Measurements from ENCODE around the gene EFHC1. TPM values are rescaled to one million over a fixed set of nuclear protein-coding genes. Genes with fewer than 3 reads are reported as not detected.

EFHC1 gene
- total RNA-seq, 2 experiments from 2014 or later, result 1.2 to 3.1 TPM

DNA sequence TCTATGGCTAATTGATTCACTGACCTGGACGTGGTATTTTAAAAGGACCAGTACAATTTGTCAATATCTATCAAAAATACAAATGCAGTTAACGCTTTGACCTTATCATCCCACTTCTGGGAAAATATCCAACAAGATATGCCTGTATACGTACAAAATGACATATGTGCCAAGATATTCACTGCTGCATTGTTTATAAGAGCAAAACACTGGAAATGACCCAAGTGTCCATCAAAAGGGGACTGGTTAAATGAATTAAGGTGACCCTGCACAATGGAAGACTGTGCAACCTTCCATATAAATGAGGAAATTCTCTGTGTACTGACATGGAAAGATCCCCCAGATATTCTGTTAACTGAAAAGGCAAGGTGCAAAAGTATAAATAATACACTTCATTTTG lies 142.8 kb downstream of the EFHC1 start:
- Mint-ChIP-seq H3K36me3 (ENCODE audit: low read depth) (no peaks in the 10 kb centered on the region), H3K4me3 (no peak overlapping the region), H3K9me3 (no peaks in the 10 kb centered on the region), H3K27me3 (ENCODE audit: low read depth) (no peaks in the 10 kb centered on the region), H3K4me1 (ENCODE audit: low read depth) (peaks cover 17% of the 10 kb centered on the region), H3K27ac (no peak overlapping the region)
- DNase-seq, result no peak
- CTCF ChIA-PET, result no interaction called here
- intact Hi-C loops (cut with micrococcal nuclease), result no loop called here

DNA sequence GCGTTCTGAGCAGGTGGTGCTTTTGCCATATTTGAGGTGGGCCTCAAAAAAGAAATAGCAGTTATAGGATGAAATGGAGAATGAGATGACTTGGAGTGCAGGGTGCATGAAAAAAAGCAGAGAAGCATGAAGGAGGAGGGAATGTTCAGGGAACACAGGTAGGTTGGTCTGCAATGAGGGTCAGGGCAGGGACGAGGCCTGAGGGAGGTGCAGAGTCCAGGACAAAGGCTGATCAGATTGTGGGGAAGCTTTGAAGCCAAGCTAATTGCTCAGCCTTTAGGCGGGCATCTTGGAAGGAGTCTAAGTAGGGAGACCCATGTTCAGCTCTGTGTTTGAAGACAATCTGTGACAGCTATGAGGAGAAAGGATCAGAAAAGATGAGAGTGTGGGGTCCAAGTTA lies 144.7 kb downstream of the EFHC1 start:
- H3K4me3 Mint-ChIP-seq, result no peak overlapping the region
- intact Hi-C loops (cut with micrococcal nuclease), result no loop called here
- no peaks in the 10 kb centered on the region for H3K27me3 Mint-ChIP-seq (ENCODE audit: low read depth)
- peaks cover 21% of the 10 kb centered on the region for H3K4me1 Mint-ChIP-seq (ENCODE audit: low read depth)
- DNase-seq, result no peak
- H3K27ac Mint-ChIP-seq, result no peak overlapping the region
- CTCF ChIA-PET, result no interaction called here
- no peaks in the 10 kb centered on the region for H3K9me3 Mint-ChIP-seq
- H3K36me3 Mint-ChIP-seq (ENCODE audit: low read depth), result no peaks in the 10 kb centered on the region

DNA sequence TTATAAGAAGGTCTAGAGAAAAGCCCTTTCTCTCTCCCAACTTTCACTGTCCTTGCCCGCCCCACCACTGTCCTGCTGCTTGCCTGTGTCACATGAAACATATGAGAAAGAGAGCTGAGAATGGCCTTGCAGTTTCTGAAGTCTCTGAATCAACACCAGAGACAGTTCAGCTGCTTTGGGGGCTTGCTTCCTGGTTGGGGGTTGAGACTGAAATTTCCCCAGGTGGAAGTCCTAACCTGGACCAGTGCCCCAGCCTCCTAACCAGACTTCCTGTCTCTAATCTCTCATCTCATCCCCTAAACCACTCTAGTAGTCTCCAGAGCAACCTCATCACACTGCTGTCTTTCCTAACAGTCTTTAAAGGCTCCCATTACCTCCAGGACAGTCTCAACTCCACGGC lies 146.1 kb downstream of the EFHC1 start:
- peaks cover 24% of the 10 kb centered on the region for H3K4me1 Mint-ChIP-seq (ENCODE audit: low read depth)
- no peak for DNase-seq
- no peak overlapping the region for H3K4me3 Mint-ChIP-seq
- intact Hi-C loops (cut with micrococcal nuclease), result no loop called here
- no peaks in the 10 kb centered on the region for H3K27me3 Mint-ChIP-seq (ENCODE audit: low read depth)
- H3K36me3 Mint-ChIP-seq (ENCODE audit: low read depth), result no peaks in the 10 kb centered on the region
- no peaks in the 10 kb centered on the region for H3K9me3 Mint-ChIP-seq
- H3K27ac Mint-ChIP-seq, result no peak overlapping the region
- CTCF ChIA-PET, result interaction anchor here (0.6 to 1.1 kb wide), 3 partner anchors 10 to 85 kb away, joined by 3 to 4 read pairs (median 4); no protein-coding TSS in a partner anchor

DNA sequence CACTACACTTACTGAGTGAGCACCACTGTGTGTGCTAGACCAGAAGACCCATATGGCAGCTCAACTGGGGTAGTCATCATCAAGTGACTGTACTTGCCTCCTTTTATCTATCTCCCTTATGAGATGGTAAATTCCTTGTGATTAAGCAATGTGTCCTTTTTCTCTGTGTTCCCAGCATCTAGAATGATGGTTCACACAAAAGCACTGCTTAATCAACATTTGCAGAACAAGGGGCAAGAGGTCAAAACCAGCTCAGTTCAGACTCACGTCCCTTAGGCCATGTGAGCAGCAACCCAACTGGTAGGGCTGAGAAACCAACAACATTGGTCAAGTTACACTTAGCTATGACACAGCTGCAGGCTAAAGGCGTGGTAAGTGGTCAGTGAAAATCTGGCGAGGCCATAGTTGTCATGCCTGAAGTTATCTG lies 146.7 kb downstream of the EFHC1 start:
- Mint-ChIP-seq H3K4me3 (no peak overlapping the region), H3K4me1 (ENCODE audit: low read depth) (peaks cover 25% of the 10 kb centered on the region), H3K36me3 (ENCODE audit: low read depth) (no peaks in the 10 kb centered on the region), H3K27ac (no peak overlapping the region), H3K9me3 (no peaks in the 10 kb centered on the region), H3K27me3 (ENCODE audit: low read depth) (no peaks in the 10 kb centered on the region)
- CTCF ChIA-PET, result interaction anchor here (0.6 to 1.1 kb wide), 3 partner anchors 9 to 84 kb away, joined by 3 to 4 read pairs (median 4); no protein-coding TSS in a partner anchor
- intact Hi-C loops (cut with micrococcal nuclease), result no loop called here
- no peak for DNase-seq

DNA sequence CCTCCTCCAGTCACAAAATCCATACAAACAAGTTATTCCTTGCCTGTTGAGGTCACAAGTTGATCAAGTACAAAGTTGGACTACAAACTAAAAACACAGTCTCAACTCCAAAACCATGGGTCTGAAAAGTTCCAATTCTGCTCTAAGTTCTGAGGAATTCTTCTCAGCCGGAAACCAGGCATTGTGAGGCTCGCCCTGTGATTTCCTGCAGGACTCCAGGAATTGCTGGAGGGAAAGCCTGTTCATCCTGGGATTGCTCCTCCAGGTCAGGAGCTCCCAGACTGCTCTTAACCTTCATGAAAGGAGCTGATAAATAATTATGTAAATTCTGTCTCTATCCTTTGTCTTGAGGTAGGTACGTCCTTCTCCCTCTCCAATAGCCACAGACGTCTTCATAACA lies 148.2 kb downstream of the EFHC1 start:
- no peak overlapping the region for H3K27ac Mint-ChIP-seq
- H3K4me3 Mint-ChIP-seq, result no peak overlapping the region
- CTCF ChIA-PET, result no interaction called here
- no peaks in the 10 kb centered on the region for H3K27me3 Mint-ChIP-seq (ENCODE audit: low read depth)
- no peaks in the 10 kb centered on the region for H3K9me3 Mint-ChIP-seq
- DNase-seq, result no peak
- peaks cover 35% of the 10 kb centered on the region for H3K4me1 Mint-ChIP-seq (ENCODE audit: low read depth)
- intact Hi-C loops (cut with micrococcal nuclease), result no loop called here
- no peaks in the 10 kb centered on the region for H3K36me3 Mint-ChIP-seq (ENCODE audit: low read depth)

DNA sequence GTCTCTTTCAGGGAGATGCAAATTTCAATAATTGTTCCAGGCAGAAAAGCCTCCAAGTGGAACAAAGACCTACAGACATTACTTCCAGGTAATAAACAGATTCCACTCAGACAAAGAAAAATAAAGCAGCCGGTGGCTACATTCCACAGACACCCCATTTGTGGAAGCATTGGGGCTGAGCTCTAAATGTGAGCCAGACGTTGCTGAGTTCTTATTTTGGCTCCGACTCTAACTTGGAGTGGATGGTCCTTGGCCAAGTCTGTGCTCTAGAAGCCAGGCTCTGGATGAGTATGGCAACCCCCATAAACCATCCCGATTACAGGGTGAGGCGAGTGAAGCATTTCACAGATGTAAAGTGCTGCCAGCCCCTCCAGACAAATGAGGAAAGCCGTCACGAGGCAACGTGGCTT lies 150.2 kb downstream of the EFHC1 start:
- Mint-ChIP-seq H3K9me3 (no peaks in the 10 kb centered on the region), H3K27me3 (ENCODE audit: low read depth) (no peaks in the 10 kb centered on the region), H3K4me1 (ENCODE audit: low read depth) (peaks cover 48% of the 10 kb centered on the region), H3K4me3 (no peak overlapping the region), H3K36me3 (ENCODE audit: low read depth) (no peaks in the 10 kb centered on the region), H3K27ac (no peak overlapping the region)
- intact Hi-C loops (cut with micrococcal nuclease), result loop anchor here (5.0 to 10.0 kb wide), 2 partner anchors 273 to 735 kb away; no protein-coding TSS in a partner anchor
- DNase-seq, result no peak
- CTCF ChIA-PET, result interaction anchor here (0.6 to 1.3 kb wide), 2 partner anchors 28 to 155 kb away, joined by 3 to 5 read pairs; no protein-coding TSS in a partner anchor

DNA sequence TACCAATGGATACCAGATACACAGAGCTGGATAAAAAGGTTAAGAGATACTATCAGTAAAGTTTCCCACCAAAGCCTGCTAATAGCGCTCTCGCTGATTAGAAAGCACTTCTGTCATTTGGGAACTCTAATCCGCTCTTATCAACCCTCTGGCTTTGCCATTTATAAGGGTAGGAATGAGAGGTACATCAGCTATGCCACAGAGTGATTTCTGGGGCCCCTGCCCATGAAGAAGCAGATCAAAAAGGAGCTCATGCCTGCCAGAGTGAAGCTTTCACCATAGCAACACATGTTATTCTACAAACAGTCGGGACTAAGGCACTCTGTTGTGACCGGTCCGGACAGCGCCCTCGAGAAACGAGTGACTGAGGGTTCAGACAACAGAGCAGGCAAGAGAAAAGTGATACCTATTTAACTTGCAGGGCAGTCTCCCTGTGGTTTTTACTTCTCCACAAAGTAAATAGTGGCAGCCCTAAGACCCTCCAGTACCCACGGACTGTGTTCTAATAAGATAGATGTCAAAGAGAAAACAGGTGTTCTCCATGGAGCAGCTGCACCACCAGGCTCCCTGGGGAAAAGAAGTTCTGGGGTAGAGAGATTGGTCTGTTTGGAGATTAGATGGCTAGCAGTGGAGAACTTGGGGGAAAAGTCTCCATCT lies 151.1 kb downstream of the EFHC1 start:
- CTCF ChIA-PET, result interaction anchor here (1.3 kb wide), 1 partner anchor 27 kb away, joined by 5 read pairs; no protein-coding TSS in a partner anchor
- no peak for DNase-seq
- Mint-ChIP-seq H3K36me3 (ENCODE audit: low read depth) (no peaks in the 10 kb centered on the region), H3K4me1 (ENCODE audit: low read depth) (peaks cover 54% of the 10 kb centered on the region), H3K4me3 (no peak overlapping the region), H3K27me3 (ENCODE audit: low read depth) (no peaks in the 10 kb centered on the region), H3K27ac (no peak overlapping the region), H3K9me3 (no peaks in the 10 kb centered on the region)
- intact Hi-C loops (cut with micrococcal nuclease), result loop anchor here (5.0 to 10.0 kb wide), 2 partner anchors 274 to 734 kb away; no protein-coding TSS in a partner anchor

DNA sequence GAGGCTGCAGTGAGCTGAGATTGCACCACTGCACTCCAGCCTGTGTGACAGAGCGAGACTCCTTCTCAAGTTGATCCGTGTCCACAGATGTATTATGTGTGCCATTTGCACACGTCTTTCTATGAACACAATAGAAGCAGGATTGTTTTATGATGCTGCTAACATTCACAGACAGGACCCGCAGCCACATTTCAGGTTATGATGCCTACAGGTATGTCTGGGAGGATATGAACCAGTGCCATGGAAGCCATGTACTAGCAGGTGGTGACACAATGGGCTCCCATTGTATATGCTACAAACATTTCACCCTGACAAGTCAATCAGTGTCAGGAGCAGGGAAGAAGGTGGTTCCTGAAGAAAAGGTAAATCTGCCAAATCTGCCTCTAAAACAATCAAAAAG lies 152.4 kb downstream of the EFHC1 start:
- H3K27me3 Mint-ChIP-seq (ENCODE audit: low read depth), result no peaks in the 10 kb centered on the region
- no peak for DNase-seq
- CTCF ChIA-PET, result no interaction called here
- H3K9me3 Mint-ChIP-seq, result no peaks in the 10 kb centered on the region
- peak overlapping the region; percentile 10 for H3K27ac Mint-ChIP-seq
- H3K36me3 Mint-ChIP-seq (ENCODE audit: low read depth), result no peaks in the 10 kb centered on the region
- intact Hi-C loops (cut with micrococcal nuclease), result loop anchor here (5.0 to 10.0 kb wide), 2 partner anchors 275 to 732 kb away; no protein-coding TSS in a partner anchor
- no peak overlapping the region for H3K4me3 Mint-ChIP-seq
- peaks cover 49% of the 10 kb centered on the region for H3K4me1 Mint-ChIP-seq (ENCODE audit: low read depth)

DNA sequence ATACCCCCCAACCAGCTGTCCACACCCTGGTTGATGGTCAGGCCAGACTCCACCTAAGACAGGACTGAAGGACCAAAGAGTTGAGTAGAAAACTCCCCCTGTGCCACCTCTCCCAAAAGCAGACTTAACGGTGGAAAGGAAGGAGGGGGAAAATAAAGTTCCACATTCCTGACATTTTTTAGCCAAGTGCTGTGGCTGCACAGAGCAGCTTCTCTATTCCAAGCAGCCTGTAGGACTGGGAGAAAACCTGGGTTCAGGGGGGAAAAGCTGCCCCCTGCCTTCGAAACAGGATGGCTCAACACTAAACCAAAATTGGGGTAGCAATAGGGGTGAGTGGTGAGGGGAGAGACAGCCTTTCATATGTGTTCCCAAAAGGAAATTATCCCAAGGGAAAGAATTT lies 153.2 kb downstream of the EFHC1 start:
- Mint-ChIP-seq H3K36me3 (ENCODE audit: low read depth) (no peaks in the 10 kb centered on the region), H3K27ac (no peak overlapping the region), H3K27me3 (ENCODE audit: low read depth) (no peaks in the 10 kb centered on the region), H3K4me3 (no peak overlapping the region), H3K9me3 (no peaks in the 10 kb centered on the region), H3K4me1 (ENCODE audit: low read depth) (peaks cover 49% of the 10 kb centered on the region)
- CTCF ChIA-PET, result interaction anchor here (0.6 kb wide), 1 partner anchor 22 kb away, joined by 4 read pairs; no protein-coding TSS in a partner anchor
- intact Hi-C loops (cut with micrococcal nuclease), result loop anchor here (5.0 to 10.0 kb wide), 2 partner anchors 276 to 732 kb away; no protein-coding TSS in a partner anchor
- no peak for DNase-seq

Other genes with a start within 250 kb of the EFHC1 start
- gene IL17A, start 234.0 kb upstream of the EFHC1 start, total RNA-seq, result under 1 TPM in 1 of 2 experiments, not detected in 1; 0.12 TPM
- 1 to 10 TPM; 2.3 to 3.3 TPM for gene IL17F, start 175.8 kb upstream of the EFHC1 start, total RNA-seq
- gene MCM3, start 135.6 kb upstream of the EFHC1 start, total RNA-seq, result 100 to 1,000 TPM; 256 to 258 TPM
- 1 to 10 TPM; 6.8 to 9.2 TPM for gene PAQR8, start 58.2 kb upstream of the EFHC1 start, total RNA-seq
- gene TRAM2, start 156.7 kb downstream of the EFHC1 start, total RNA-seq, result 1 to 10 TPM; 2.5 to 2.9 TPM